ENCODE measurements around the gene NEMP2.

NEMP2 gene

DNA sequence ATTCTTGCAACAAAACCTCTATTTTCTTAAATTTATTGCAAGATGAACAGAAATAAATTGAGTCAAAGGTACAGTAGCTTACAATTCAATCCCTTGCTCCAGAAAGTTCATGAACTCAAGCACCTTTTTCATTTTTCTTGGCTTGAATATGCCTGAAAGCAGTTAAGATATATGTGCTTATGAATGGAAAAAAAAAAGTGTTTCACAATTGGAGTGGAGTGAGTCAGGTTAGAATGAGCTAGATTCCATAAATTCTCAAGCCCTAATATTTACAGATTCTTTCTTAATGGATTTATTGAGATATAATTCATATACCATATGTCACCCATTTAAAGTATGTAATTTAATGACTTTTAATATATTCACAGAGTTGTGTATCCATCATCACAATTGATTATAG lies 39.6 kb upstream of the NEMP2 start:
- TF ChIP-seq TAF1 (IDR thresholded peaks at IDR 0.05; ENCODE audit: borderline replicate concordance, low read depth, low read length), result no peak
- no peak for TF ChIP-seq POLR2A (IDR thresholded peaks at IDR 0.05; ENCODE audit: low read depth, low read length)
- TF ChIP-seq POLR2AphosphoS5 (IDR thresholded peaks at IDR 0.05; ENCODE audit: low read depth, low read length), result no peak
- DNase-seq (ENCODE audit: insufficient read length), result no peak

GRCh38 chr2:190572246-190572645 lies 37.7 kb upstream of the NEMP2 start:
- TF ChIP-seq TAF1 (IDR thresholded peaks at IDR 0.05; ENCODE audit: borderline replicate concordance, low read depth, low read length), result no peak
- no peak for TF ChIP-seq POLR2A (IDR thresholded peaks at IDR 0.05; ENCODE audit: low read depth, low read length)
- TF ChIP-seq POLR2AphosphoS5 (IDR thresholded peaks at IDR 0.05; ENCODE audit: low read depth, low read length), result no peak
- DNase-seq (ENCODE audit: insufficient read length) (no peak), FAIRE-seq (no peak)

More for the DNA sequence above, 39.6 kb upstream of the NEMP2 start:
- no peak for FAIRE-seq

DNA sequence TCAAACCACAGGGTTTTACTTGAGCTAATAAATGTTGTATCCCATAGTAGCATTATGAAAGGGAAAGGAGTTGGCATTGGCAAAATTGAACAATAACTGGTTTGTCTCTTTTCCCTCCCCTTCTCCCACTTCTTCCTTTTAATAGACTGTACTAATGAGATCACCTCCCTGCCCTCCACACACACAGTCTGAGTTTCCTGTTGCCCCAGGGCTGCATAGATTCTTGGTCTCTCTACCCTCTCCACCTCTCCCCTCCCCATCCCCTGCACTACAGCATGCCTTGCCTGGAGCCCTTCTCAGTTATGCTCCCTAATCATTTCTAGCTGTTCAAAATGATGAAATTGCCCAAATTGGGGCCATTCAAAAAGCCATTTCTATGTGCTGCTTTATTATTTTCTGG lies 37.2 kb upstream of the NEMP2 start:
- FAIRE-seq (peak; percentile 51), DNase-seq (ENCODE audit: insufficient read length) (no peak)
- TF ChIP-seq POLR2A (IDR thresholded peaks at IDR 0.05; ENCODE audit: low read depth, low read length) (no peak), POLR2AphosphoS5 (IDR thresholded peaks at IDR 0.05; ENCODE audit: low read depth, low read length) (no peak), TAF1 (IDR thresholded peaks at IDR 0.05; ENCODE audit: borderline replicate concordance, low read depth, low read length) (no peak)

- no peak for TF ChIP-seq POLR2AphosphoS5 (IDR thresholded peaks at IDR 0.05; ENCODE audit: low read depth, low read length)
- TF ChIP-seq TAF1 (IDR thresholded peaks at IDR 0.05; ENCODE audit: borderline replicate concordance, low read depth, low read length), result no peak
- no peak for TF ChIP-seq POLR2A (IDR thresholded peaks at IDR 0.05; ENCODE audit: low read depth, low read length)
- no peak for DNase-seq (ENCODE audit: insufficient read length)
Measured at GRCh38 chr2:190570871-190571270, 36.3 kb upstream of the NEMP2 start.

DNA sequence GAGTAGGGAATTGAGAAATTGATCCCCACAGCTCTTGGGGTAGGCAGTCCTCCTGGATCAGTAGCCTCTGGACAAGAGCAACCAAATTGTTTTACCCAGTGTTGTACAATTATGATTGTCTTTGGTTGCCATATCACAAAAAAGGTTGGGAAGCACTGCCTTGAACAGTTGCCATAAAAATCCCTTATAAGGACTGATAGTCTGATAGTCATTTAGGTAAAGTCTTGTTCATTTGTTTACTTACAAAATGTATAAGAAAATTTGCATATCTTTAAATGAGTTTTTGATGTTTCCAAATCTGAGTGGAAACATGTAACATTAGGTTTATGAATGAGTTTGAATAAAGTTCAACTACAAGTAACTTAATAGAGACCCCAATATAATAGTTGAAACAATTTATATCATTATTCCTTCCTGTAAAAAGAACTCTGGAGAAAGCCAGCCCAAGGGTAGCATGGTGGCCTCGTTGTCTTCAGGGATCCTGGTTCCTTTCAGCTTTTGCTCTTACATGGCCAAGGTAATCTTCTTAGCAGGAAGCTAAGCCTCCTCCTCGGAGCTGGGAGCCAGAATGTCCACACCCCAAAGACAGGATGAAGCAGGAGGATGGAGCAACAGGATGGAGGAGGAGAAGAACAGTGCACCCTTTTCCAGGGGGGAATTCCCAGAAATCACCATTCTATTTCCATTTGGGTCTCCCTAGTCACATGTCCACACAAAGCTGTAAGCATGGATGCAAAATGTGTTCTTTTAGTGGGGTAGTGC lies 35.7 kb upstream of the NEMP2 start:
- TF ChIP-seq TAF1 (IDR thresholded peaks at IDR 0.05; ENCODE audit: borderline replicate concordance, low read depth, low read length), result no peak
- no peak for TF ChIP-seq POLR2A (IDR thresholded peaks at IDR 0.05; ENCODE audit: low read depth, low read length)
- no peak for TF ChIP-seq POLR2AphosphoS5 (IDR thresholded peaks at IDR 0.05; ENCODE audit: low read depth, low read length)
- DNase-seq (ENCODE audit: insufficient read length) (no peak), FAIRE-seq (no peak)

More at GRCh38 chr2:190570871-190571270, 36.3 kb upstream of the NEMP2 start:
- FAIRE-seq, result no peak

GRCh38 chr2:190564838-190565237 lies 30.3 kb upstream of the NEMP2 start:
- DNase-seq (ENCODE audit: insufficient read length) (no peak), FAIRE-seq (no peak)
- no peak for TF ChIP-seq POLR2A (IDR thresholded peaks at IDR 0.05; ENCODE audit: low read depth, low read length)
- no peak for TF ChIP-seq POLR2AphosphoS5 (IDR thresholded peaks at IDR 0.05; ENCODE audit: low read depth, low read length)
- TF ChIP-seq TAF1 (IDR thresholded peaks at IDR 0.05; ENCODE audit: borderline replicate concordance, low read depth, low read length), result no peak

DNA sequence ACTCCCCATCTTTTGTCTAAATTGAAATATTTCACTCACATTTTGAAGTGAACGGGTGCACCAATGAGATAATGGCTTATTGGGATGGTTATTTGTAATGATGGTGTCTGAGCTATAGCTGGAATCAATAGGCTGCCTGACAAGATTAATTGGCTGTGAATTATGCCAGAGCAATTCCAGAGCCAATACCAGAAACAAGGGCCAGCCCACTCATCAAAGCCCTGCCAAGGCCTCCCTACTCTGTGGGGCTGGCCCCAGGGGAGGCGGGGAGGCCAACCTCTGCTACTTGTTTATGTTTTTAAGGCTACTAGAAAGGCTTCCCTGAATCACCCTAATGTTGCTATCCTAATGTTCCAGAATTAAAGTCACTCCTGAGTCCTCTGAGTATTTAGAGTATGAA lies 29.1 kb upstream of the NEMP2 start:
- no peak for DNase-seq (ENCODE audit: insufficient read length)
- no peak for TF ChIP-seq POLR2A (IDR thresholded peaks at IDR 0.05; ENCODE audit: low read depth, low read length)
- no peak for TF ChIP-seq TAF1 (IDR thresholded peaks at IDR 0.05; ENCODE audit: borderline replicate concordance, low read depth, low read length)
- no peak for TF ChIP-seq POLR2AphosphoS5 (IDR thresholded peaks at IDR 0.05; ENCODE audit: low read depth, low read length)
- FAIRE-seq, result no peak

GRCh38 chr2:190563109-190563508 lies 28.6 kb upstream of the NEMP2 start:
- FAIRE-seq, result peak; percentile 27
- no peak for TF ChIP-seq POLR2AphosphoS5 (IDR thresholded peaks at IDR 0.05; ENCODE audit: low read depth, low read length)
- no peak for TF ChIP-seq POLR2A (IDR thresholded peaks at IDR 0.05; ENCODE audit: low read depth, low read length)
- TF ChIP-seq TAF1 (IDR thresholded peaks at IDR 0.05; ENCODE audit: borderline replicate concordance, low read depth, low read length), result no peak
- DNase-seq (ENCODE audit: insufficient read length), result no peak

DNA sequence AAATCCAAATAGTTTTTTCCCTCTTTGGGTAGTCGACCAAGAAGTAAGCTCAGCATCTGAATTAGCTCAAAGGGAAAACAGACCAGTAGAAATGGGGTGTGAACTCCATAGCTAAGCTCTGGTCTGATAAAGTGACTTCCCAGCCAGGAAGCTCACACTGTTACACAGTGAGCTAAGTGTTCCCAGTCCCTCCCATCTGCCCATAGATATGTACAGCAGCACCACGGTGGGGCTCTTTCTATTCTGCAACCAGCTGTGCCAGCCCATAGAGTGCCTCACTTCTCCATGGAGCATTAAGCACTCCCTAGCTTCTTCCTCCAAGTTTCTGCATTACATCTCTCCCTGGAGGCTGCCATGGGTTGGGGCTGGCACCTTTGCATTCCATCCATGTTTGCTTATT lies 27.6 kb upstream of the NEMP2 start:
- no peak for TF ChIP-seq TAF1 (IDR thresholded peaks at IDR 0.05; ENCODE audit: borderline replicate concordance, low read depth, low read length)
- TF ChIP-seq POLR2AphosphoS5 (IDR thresholded peaks at IDR 0.05; ENCODE audit: low read depth, low read length), result no peak
- TF ChIP-seq POLR2A (IDR thresholded peaks at IDR 0.05; ENCODE audit: low read depth, low read length), result no peak
- FAIRE-seq (peak; percentile 64), DNase-seq (ENCODE audit: insufficient read length) (no peak)

- FAIRE-seq, result no peak
- TF ChIP-seq POLR2A (IDR thresholded peaks at IDR 0.05; ENCODE audit: low read depth, low read length), result no peak
- no peak for TF ChIP-seq TAF1 (IDR thresholded peaks at IDR 0.05; ENCODE audit: borderline replicate concordance, low read depth, low read length)
- DNase-seq (ENCODE audit: insufficient read length), result no peak
Measured at GRCh38 chr2:190561094-190561493, 26.6 kb upstream of the NEMP2 start.

DNA sequence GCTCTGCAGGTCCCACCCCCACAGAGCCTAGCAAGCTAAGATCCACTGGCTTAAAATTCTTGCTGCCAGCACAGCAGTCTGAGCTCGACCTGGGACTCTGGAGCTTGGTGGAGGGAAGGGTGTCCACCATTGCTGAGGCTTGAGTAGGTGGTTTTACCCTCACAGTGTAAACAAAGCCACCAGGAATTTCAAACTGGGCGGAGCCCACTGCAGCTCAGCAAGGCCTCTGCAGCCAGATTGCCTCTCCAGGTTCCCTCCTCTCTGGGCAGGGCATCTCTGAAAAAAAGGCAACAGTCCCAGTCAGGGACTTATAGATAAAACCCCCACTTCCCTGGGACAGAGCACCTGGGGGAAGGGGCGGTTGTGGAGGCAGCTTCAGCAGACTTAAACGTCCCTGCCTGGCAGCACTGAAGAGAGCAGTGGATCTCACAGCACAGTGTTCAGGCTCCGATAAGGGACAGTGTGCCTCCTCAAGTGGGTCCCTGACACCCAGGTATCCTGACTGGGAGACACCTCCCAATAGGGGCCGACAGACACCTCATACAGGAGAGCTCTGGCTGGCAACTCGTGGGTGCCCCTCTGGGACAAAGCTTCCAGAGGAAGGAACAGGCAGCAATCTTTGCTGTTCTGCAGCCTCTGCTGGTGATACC lies 20.0 kb upstream of the NEMP2 start:
- TF ChIP-seq TAF1 (IDR thresholded peaks at IDR 0.05; ENCODE audit: borderline replicate concordance, low read depth, low read length), result no peak
- TF ChIP-seq POLR2A (IDR thresholded peaks at IDR 0.05; ENCODE audit: low read depth, low read length), result no peak
- FAIRE-seq (no peak), DNase-seq (ENCODE audit: insufficient read length) (no peak)

- TF ChIP-seq POLR2AphosphoS5 (IDR thresholded peaks at IDR 0.05; ENCODE audit: low read depth, low read length), result no peak
- no peak for TF ChIP-seq POLR2A (IDR thresholded peaks at IDR 0.05; ENCODE audit: low read depth, low read length)
- no peak for TF ChIP-seq TAF1 (IDR thresholded peaks at IDR 0.05; ENCODE audit: borderline replicate concordance, low read depth, low read length)
- no peak for DNase-seq (ENCODE audit: insufficient read length)
- FAIRE-seq, result no peak
Measured at GRCh38 chr2:190553254-190553653, 18.7 kb upstream of the NEMP2 start.
